Activated naive CD8-positive, alpha-beta T cell treated with anti-CD3 and anti-CD28 coated beads, Interleukin-2, amount 10 ng/mL, durations not matched to agents 7 days and 5 days (primary cell): ENCODE measurements around the gene OTUB1. TPM values are rescaled to one million over a fixed set of nuclear protein-coding genes. Genes with fewer than 3 reads are reported as not detected.

Experiments used
- ATAC-seq: fragments of 150-1000 bp; cut with Tn5 transposase; one replicate; pipeline ENCODE4 v1.10.0; 2021; ENCODE audit warnings: low read depth, moderate library complexity
- POLR2A ChIA-PET: fragments of 350-600 bp; sonication (Branson Sonifier 250); formaldehyde crosslinking; loops from one replicate; lab custom pipeline; 2021; ENCODE audit warnings: antibody characterized with exemption; lab: Charles Lee
- DNase-seq: peaks from one replicate; pipeline ENCODE4 v3.0.0; 2021
- H3K27ac Mint-ChIP-seq: one replicate; pipeline ENCODE4 v1.8.0; 2022; ENCODE audit warnings: mild to moderate bottlenecking, mixed read lengths
- H3K27me3 Mint-ChIP-seq: one replicate; pipeline ENCODE4 v1.8.0; 2022; ENCODE audit warnings: mild to moderate bottlenecking, moderate library complexity, mixed read lengths
- H3K36me3 Mint-ChIP-seq: one replicate; pipeline ENCODE4 v1.8.0; 2021; ENCODE audit warnings: mild to moderate bottlenecking, mixed read lengths
- H3K4me1 Mint-ChIP-seq: one replicate; pipeline ENCODE4 v1.8.0; 2021; ENCODE audit warnings: mixed read lengths
- H3K4me3 Mint-ChIP-seq: one replicate; pipeline ENCODE4 v1.8.0; 2022; ENCODE audit warnings: mild to moderate bottlenecking, moderate library complexity, mixed read lengths
- H3K9me3 Mint-ChIP-seq: one replicate; pipeline ENCODE4 v1.8.0; 2021; ENCODE audit warnings: mixed read lengths
- total RNA-seq, 2 experiments: library from RNA; stranded (reverse); gene quantifications; one replicate each; pipeline ENCODE4 v1.2.3, GENCODE V29; 2021

The OTUB1 gene
- total RNA-seq, 2 experiments from 2014 or later: 86.0 to 87.0 TPM

- no peaks in the 10 kb centered on the region for H3K9me3 Mint-ChIP-seq
- ATAC-seq: peak; percentile 12
- no peak for DNase-seq
- peaks cover 2% of the 10 kb centered on the region for H3K4me1 Mint-ChIP-seq
- H3K27me3 Mint-ChIP-seq: peaks cover 8% of the 10 kb centered on the region
- H3K4me3 Mint-ChIP-seq: no peak overlapping the region
- H3K27ac Mint-ChIP-seq: no peak overlapping the region
- POLR2A ChIA-PET: no interaction called here
- H3K36me3 Mint-ChIP-seq: no peaks in the 10 kb centered on the region
Measured at GRCh38 chr11:64027651-64028397, 41.6 kb downstream of the OTUB1 start.

GRCh38 chr11:64028398-64029115 lies 42.3 kb downstream of the OTUB1 start:
- Mint-ChIP-seq H3K27ac (no peak overlapping the region), H3K9me3 (no peaks in the 10 kb centered on the region), H3K27me3 (peaks cover 8% of the 10 kb centered on the region), H3K4me3 (no peak overlapping the region), H3K4me1 (peaks cover 2% of the 10 kb centered on the region), H3K36me3 (no peaks in the 10 kb centered on the region)
- no peak for ATAC-seq
- no peak for DNase-seq
- POLR2A ChIA-PET: no interaction called here

DNA sequence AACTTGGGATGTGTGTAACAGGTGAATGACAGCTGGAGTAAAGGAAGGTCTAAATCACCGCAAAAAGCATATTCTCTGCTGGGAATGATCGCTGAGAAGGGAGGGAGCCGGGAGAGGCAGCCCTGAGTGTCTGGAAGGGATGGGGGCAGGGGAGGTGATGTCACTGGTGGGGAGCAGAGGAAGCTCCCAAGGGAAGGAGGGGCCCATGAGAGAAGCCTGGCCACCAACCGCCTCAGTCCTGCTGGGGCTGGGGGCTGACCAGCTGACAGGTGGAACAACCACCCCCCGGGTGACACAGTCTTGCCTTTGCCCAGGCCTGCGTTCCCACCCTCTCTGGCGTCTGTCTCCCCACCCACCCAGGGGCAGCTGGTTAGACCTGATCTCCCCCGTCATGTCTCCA lies 43.5 kb downstream of the OTUB1 start:
- Mint-ChIP-seq H3K27me3 (peaks cover 19% of the 10 kb centered on the region), H3K27ac (no peak overlapping the region), H3K36me3 (no peaks in the 10 kb centered on the region), H3K4me1 (peaks cover 3% of the 10 kb centered on the region), H3K9me3 (no peaks in the 10 kb centered on the region), H3K4me3 (no peak overlapping the region)
- DNase-seq: no peak
- ATAC-seq: no peak
- POLR2A ChIA-PET: no interaction called here

- H3K27ac Mint-ChIP-seq: no peak overlapping the region
- no peaks in the 10 kb centered on the region for H3K36me3 Mint-ChIP-seq
- no peak for DNase-seq
- H3K4me1 Mint-ChIP-seq: peaks cover 7% of the 10 kb centered on the region
- no peak overlapping the region for H3K4me3 Mint-ChIP-seq
- H3K27me3 Mint-ChIP-seq: peaks cover 24% of the 10 kb centered on the region
- no peak for ATAC-seq
- POLR2A ChIA-PET: no interaction called here
- H3K9me3 Mint-ChIP-seq: no peaks in the 10 kb centered on the region
Measured at GRCh38 chr11:64031001-64031400, 44.8 kb downstream of the OTUB1 start.

- H3K4me3 Mint-ChIP-seq: no peak overlapping the region
- POLR2A ChIA-PET: no interaction called here
- H3K4me1 Mint-ChIP-seq: peaks cover 7% of the 10 kb centered on the region
- DNase-seq (no peak), ATAC-seq (no peak)
- H3K27ac Mint-ChIP-seq: no peak overlapping the region
- peaks cover 27% of the 10 kb centered on the region for H3K27me3 Mint-ChIP-seq
- no peaks in the 10 kb centered on the region for H3K36me3 Mint-ChIP-seq
- no peaks in the 10 kb centered on the region for H3K9me3 Mint-ChIP-seq
Measured at GRCh38 chr11:64032050-64032449, 45.8 kb downstream of the OTUB1 start.

GRCh38 chr11:64034411-64034811 lies 48.2 kb downstream of the OTUB1 start:
- H3K4me1 Mint-ChIP-seq: peaks cover 5% of the 10 kb centered on the region
- ATAC-seq (no peak), DNase-seq (no peak)
- POLR2A ChIA-PET: no interaction called here
- no peaks in the 10 kb centered on the region for H3K36me3 Mint-ChIP-seq
- H3K4me3 Mint-ChIP-seq: no peak overlapping the region
- H3K9me3 Mint-ChIP-seq: no peaks in the 10 kb centered on the region
- H3K27ac Mint-ChIP-seq: no peak overlapping the region
- peaks cover 34% of the 10 kb centered on the region for H3K27me3 Mint-ChIP-seq

GRCh38 chr11:64035081-64035524 lies 48.9 kb downstream of the OTUB1 start:
- peaks cover 34% of the 10 kb centered on the region for H3K27me3 Mint-ChIP-seq
- ATAC-seq (no peak), DNase-seq (no peak)
- peaks cover 5% of the 10 kb centered on the region for H3K4me1 Mint-ChIP-seq
- peak overlapping the region; percentile 27 for H3K4me3 Mint-ChIP-seq
- POLR2A ChIA-PET: no interaction called here
- no peak overlapping the region for H3K27ac Mint-ChIP-seq
- no peaks in the 10 kb centered on the region for H3K9me3 Mint-ChIP-seq
- no peaks in the 10 kb centered on the region for H3K36me3 Mint-ChIP-seq

GRCh38 chr11:64035576-64035975 lies 49.3 kb downstream of the OTUB1 start, which contains the start of gene FLRT1:
TSS of gene FLRT1 (plus strand) at chr11:64035931. CDS start at chr11:64116268, 80,337 bp downstream.
- Mint-ChIP-seq H3K27me3 (peaks cover 34% of the 10 kb centered on the region), H3K27ac (no peak within 1 kb of the TSS)
- POLR2A ChIA-PET: no interaction called here

DNA sequence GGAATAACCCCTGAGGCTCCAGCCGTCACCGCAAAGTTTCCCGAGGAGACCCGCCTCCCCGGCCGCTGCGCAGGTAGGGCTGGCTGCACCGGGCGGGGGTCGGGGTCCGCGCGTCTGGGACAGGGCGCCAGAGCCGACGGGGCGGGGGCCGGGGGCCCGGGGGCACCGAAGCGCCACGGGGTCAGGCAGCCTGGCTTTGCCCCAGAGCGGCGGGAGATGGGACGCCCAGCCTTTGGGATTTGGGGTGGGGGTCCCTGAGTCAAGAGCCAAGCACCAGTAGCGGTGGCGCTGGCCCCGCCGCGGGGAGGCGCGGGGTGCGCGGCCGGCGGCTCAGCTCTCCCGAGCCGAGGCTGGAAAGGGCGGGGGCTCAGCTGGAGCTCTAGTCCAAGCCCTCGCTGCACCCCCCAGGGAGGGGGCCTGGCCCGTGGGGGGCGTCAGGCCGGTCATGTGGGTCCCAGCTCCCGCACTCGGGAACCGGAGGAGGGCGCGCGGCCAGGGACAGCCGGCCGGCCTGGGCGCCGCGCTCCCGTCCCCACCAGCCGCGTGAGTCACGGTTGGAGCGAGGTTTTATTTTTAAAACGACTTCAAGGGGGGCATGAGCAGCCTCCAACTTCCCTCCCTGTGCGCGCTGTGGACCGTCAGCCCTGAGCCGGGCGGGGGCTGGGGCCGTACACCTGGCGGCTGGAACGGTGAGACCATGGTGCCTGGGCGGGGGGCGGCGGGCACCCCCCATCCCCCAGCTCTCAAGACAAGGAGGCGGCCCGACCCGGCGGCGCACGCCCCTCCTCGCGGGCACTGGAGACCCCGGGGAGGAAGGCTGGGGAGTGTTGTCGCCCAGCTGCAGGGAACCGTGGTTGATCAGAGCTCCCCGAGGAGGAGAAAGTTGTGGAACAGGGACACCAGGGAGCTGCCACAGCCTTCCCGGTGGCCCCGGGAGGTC lies 50.1 kb downstream of the OTUB1 start:
- Mint-ChIP-seq H3K4me3 (no peak overlapping the region), H3K27me3 (peaks cover 34% of the 10 kb centered on the region), H3K4me1 (peaks cover 5% of the 10 kb centered on the region), H3K36me3 (no peaks in the 10 kb centered on the region), H3K9me3 (no peaks in the 10 kb centered on the region), H3K27ac (no peak overlapping the region)
- POLR2A ChIA-PET: no interaction called here
- ATAC-seq (peak; percentile 20), DNase-seq (no peak)

More at GRCh38 chr11:64035576-64035975, 49.3 kb downstream of the OTUB1 start, which contains the start of gene FLRT1:
- Mint-ChIP-seq H3K9me3 (no peaks in the 10 kb centered on the region), H3K4me3 (peak within 1 kb of the TSS; percentile 27), H3K4me1 (peaks cover 5% of the 10 kb centered on the region), H3K36me3 (no peaks in the 10 kb centered on the region)
- DNase-seq: no peak
- ATAC-seq: no peak

DNA sequence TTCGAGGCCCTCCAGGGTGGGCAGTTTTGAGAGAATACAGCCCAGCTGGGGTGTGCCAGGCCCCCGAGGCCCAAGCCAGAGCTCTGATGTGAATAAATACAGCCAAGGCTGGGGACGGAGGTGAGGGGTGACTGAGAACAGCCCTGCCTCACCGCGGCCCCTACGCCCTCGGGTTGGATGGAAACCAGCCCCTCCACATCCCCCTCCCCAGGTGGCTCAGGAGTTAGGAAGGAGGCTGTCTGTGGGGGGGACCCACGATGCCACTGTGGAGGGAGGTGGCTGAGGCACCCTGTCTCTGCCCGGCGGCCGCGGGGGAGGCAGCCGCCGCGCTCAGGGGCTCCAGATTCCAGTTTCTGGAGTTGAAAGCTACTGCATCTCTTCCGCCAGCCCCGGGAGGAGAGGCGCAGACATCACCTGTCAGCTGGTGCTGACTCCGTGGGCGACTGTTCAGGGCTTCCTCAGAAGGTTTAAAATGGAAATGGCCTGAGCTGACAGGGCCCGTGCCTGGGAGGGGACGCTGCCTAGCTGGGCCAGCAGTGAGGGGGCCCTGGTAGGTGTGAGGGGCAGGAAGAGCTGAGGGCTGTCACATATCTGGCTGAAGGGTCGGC lies 50.9 kb downstream of the OTUB1 start:
- H3K36me3 Mint-ChIP-seq: no peaks in the 10 kb centered on the region
- H3K9me3 Mint-ChIP-seq: no peaks in the 10 kb centered on the region
- H3K27ac Mint-ChIP-seq: no peak overlapping the region
- peaks cover 34% of the 10 kb centered on the region for H3K27me3 Mint-ChIP-seq
- no peak overlapping the region for H3K4me3 Mint-ChIP-seq
- ATAC-seq (no peak), DNase-seq (no peak)
- peaks cover 5% of the 10 kb centered on the region for H3K4me1 Mint-ChIP-seq
- POLR2A ChIA-PET: no interaction called here

DNA sequence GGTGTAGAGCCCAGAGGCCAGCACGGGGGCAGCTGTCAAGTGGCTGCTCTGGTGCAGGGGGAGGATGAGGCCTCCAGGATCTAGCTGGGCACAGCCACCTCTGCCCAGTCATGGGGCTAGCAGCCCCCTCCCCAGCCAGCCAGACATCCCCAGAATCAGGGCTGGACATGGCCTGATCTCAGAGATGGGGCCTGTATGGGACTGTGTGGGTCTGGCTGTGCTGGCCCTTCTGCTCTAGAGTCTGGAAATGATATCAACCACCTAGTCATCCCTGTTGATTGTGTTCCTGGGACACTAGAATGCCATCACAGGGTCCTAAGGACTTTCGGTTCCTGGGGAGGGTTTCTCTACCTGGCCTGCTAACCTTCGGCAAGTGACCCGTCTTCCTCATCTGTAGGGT lies 52.3 kb downstream of the OTUB1 start:
- Mint-ChIP-seq H3K4me3 (no peak overlapping the region), H3K4me1 (peaks cover 5% of the 10 kb centered on the region), H3K9me3 (no peaks in the 10 kb centered on the region), H3K27ac (no peak overlapping the region), H3K27me3 (peaks cover 32% of the 10 kb centered on the region), H3K36me3 (no peaks in the 10 kb centered on the region)
- POLR2A ChIA-PET: no interaction called here
- ATAC-seq (no peak), DNase-seq (no peak)

GRCh38 chr11:64039012-64039665 lies 52.9 kb downstream of the OTUB1 start:
- H3K27me3 Mint-ChIP-seq: peaks cover 28% of the 10 kb centered on the region
- H3K4me1 Mint-ChIP-seq: peaks cover 5% of the 10 kb centered on the region
- H3K36me3 Mint-ChIP-seq: no peaks in the 10 kb centered on the region
- H3K27ac Mint-ChIP-seq: no peak overlapping the region
- POLR2A ChIA-PET: no interaction called here
- ATAC-seq: no peak
- no peak overlapping the region for H3K4me3 Mint-ChIP-seq
- no peak for DNase-seq
- H3K9me3 Mint-ChIP-seq: no peaks in the 10 kb centered on the region
